ENCODE data around the gene BARX1.

DNA sequence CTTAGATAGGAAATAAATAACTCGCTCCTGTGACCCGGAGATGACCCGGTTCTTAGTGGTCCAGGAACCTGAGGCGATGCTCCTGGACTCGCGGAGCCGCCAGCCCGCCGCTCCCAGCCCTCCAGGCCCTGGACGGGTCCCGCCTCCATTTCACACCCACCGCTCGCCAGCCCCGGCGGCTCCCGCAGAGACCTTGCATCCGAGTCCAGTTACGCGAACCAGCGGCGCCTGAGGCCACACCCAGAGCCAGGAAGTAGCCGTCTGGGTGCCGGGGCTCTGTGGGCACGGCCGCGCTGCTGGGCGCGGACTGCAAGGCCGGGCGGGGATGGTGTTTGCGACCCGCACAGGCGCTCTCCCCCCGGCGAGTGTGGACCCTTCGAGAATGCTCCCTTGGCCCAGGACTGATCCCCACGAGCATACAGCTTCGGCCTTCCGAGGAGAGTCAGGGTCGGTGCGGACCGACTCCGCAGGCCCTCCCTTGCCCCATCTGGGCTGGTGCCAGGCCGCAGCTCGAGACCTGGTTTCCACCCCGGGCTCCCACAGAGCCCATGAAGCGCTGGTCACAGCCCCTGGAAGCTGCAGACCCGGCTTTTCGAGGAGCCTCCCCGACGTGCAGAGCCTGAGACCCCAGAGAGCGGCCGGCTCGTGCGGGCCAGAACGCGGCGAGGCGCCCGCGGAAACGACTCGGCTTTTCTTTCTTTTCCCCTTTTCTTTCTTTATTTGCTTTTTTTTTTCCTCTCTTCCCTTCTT is 5.2 kb upstream of the BARX1 start:
- TF ChIP-seq POLR2A (IDR thresholded peaks at IDR 0.05): no peak
- TF ChIP-seq EP300 (IDR thresholded peaks at IDR 0.05): no peak

All from ovary (tissue), 1 donor.